Measurements from ENCODE around the gene HNRNPU. TPM values are rescaled to one million over a fixed set of nuclear protein-coding genes. Genes with fewer than 3 reads are reported as not detected.
A peak's percentile ranks its signal among the peaks of the same experiment; 100 is the strongest.

HNRNPU gene
- total RNA-seq, 1 donor from 2014 or later = 299 TPM

DNA sequence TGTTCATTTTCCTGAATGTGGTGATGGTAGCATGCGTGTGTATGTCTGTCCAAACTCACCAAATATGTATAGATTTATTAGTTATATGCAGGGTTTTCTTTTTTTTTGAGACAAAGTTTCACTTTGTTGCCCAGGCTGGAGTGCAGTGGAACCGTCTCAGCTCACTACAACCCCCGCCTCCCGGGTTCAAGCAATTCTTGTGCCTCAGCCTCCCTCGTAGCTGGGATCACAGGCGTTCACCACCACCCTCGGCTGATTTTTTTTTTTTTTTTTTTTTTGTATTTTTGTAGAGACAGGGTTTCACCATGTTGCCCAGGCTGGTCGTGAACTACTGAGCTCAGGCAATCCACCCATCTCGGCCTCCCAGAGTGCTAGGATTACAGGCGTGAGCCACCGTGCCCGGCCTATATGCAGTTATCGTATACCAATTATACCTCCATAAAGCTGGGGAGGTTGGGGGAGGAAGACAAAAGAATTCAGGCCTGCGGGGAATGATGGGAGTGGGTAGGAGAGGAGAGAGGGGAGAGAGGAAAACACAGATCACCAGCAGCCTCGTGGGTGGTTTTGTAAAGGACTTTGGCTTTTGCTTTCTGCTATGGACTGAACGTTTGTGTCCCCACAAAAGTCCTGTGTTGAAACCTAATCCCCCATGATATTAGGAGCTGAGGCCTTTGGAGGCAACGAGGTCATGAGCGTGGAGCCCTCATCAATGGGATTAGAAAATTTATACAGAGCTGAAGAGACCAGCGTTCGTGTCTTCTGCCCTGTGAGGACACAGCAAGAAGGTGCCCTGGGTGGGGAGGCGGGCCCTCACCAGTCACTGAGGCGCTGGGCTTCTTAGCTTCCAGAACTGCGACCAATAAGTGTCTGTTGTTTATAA, 4.4 kb upstream of the HNRNPU start:
- Mint-ChIP-seq H3K27ac (ENCODE audit: unreplicated experiment) (no peak overlapping the region), H3K4me1 (ENCODE audit: unreplicated experiment) (peaks cover 22% of the 10 kb centered on the region), H3K36me3 (ENCODE audit: unreplicated experiment) (no peaks in the 10 kb centered on the region), H3K4me3 (ENCODE audit: unreplicated experiment) (no peak overlapping the region), H3K9me3 (ENCODE audit: unreplicated experiment) (no peaks in the 10 kb centered on the region), H3K27me3 (ENCODE audit: unreplicated experiment) (no peaks in the 10 kb centered on the region)
- TF ChIP-seq, protein P1, sequence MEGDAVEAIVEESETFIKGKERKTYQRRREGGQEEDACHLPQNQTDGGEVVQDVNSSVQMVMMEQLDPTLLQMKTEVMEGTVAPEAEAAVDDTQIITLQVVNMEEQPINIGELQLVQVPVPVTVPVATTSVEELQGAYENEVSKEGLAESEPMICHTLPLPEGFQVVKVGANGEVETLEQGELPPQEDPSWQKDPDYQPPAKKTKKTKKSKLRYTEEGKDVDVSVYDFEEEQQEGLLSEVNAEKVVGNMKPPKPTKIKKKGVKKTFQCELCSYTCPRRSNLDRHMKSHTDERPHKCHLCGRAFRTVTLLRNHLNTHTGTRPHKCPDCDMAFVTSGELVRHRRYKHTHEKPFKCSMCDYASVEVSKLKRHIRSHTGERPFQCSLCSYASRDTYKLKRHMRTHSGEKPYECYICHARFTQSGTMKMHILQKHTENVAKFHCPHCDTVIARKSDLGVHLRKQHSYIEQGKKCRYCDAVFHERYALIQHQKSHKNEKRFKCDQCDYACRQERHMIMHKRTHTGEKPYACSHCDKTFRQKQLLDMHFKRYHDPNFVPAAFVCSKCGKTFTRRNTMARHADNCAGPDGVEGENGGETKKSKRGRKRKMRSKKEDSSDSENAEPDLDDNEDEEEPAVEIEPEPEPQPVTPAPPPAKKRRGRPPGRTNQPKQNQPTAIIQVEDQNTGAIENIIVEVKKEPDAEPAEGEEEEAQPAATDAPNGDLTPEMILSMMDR (IDR thresholded peaks at IDR 0.05) = no peak
- DNase-seq (ENCODE audit: extremely low spot score, unreplicated experiment) = no peak

DNA sequence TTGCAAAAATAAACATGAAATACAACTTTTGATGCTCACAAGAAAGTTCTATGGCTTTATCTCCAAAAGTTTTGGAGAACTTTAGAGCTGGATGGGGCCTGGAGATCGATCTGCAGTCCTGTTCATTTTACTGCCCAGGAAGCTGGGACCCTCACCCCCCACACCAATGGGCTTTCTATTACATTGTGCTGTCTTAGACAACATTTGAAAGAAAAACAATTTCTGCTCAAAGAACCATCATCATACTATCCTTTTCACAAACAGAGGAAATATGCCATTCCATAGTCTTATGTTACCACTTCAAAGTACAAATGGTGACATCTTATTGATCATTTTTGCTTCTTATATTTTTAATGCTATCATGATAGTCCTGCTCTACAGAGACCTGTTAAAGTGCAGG, 2.0 kb upstream of the HNRNPU start:
- no peak for DNase-seq (ENCODE audit: extremely low spot score, unreplicated experiment)
- Mint-ChIP-seq H3K4me1 (ENCODE audit: unreplicated experiment) (peaks cover 29% of the 10 kb centered on the region), H3K9me3 (ENCODE audit: unreplicated experiment) (no peaks in the 10 kb centered on the region), H3K36me3 (ENCODE audit: unreplicated experiment) (peaks cover 4% of the 10 kb centered on the region), H3K27me3 (ENCODE audit: unreplicated experiment) (no peaks in the 10 kb centered on the region), H3K27ac (ENCODE audit: unreplicated experiment) (peak overlapping the region; percentile 98), H3K4me3 (ENCODE audit: unreplicated experiment) (no peak overlapping the region)
- TF ChIP-seq, protein P1 (IDR thresholded peaks at IDR 0.05) = no peak

DNA sequence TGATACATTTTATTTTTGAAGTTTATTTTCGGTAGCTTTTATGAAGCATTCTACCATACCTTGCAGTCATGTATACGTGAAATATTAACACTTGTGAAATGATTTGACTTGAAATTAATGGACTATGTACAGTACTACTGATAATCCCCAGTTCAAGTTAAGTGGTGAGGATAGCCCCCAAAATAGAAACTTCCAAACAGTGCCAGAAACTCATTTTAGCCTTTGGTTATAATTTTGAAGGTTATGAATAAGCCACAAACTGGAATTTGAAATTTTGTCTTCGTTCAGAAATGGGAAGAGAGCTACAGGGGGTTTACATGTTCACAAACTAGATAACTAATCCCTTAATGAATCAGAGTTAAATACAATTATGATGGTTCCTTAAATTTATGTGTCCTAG, 1.5 kb upstream of the HNRNPU start:
- H3K27me3 Mint-ChIP-seq (ENCODE audit: unreplicated experiment) = no peaks in the 10 kb centered on the region
- TF ChIP-seq, protein P1 (IDR thresholded peaks at IDR 0.05) = no peak
- no peak overlapping the region for H3K4me3 Mint-ChIP-seq (ENCODE audit: unreplicated experiment)
- peaks cover 8% of the 10 kb centered on the region for H3K36me3 Mint-ChIP-seq (ENCODE audit: unreplicated experiment)
- DNase-seq (ENCODE audit: extremely low spot score, unreplicated experiment) = no peak
- H3K9me3 Mint-ChIP-seq (ENCODE audit: unreplicated experiment) = no peaks in the 10 kb centered on the region
- peaks cover 35% of the 10 kb centered on the region for H3K4me1 Mint-ChIP-seq (ENCODE audit: unreplicated experiment)
- H3K27ac Mint-ChIP-seq (ENCODE audit: unreplicated experiment) = peak overlapping the region; percentile 98

DNA sequence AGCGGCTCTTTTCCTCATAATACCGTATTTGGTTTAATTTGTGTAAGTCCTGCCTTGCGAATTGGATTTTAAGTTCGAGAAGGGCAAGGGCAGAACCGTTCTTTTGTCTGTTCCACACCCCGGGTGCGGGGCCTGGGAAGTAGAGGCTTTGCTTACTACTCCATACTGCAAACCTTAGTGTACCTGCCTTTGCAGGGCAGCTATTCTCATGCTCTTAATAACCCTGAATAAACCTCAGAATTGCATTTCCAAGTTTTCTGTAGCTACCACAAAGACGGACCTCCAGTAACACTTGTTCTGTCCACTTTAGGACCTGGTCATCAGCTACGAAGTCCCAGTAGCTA, 657 bp upstream of the HNRNPU start:
- H3K27me3 Mint-ChIP-seq (ENCODE audit: unreplicated experiment) = no peaks in the 10 kb centered on the region
- peaks cover 43% of the 10 kb centered on the region for H3K4me1 Mint-ChIP-seq (ENCODE audit: unreplicated experiment)
- H3K36me3 Mint-ChIP-seq (ENCODE audit: unreplicated experiment) = peaks cover 14% of the 10 kb centered on the region
- H3K27ac Mint-ChIP-seq (ENCODE audit: unreplicated experiment) = peak overlapping the region; percentile 98
- DNase-seq (ENCODE audit: extremely low spot score, unreplicated experiment) = no peak
- TF ChIP-seq, protein P1 (IDR thresholded peaks at IDR 0.05) = no peak
- H3K4me3 Mint-ChIP-seq (ENCODE audit: unreplicated experiment) = peak overlapping the region; percentile 90
- no peaks in the 10 kb centered on the region for H3K9me3 Mint-ChIP-seq (ENCODE audit: unreplicated experiment)

DNA sequence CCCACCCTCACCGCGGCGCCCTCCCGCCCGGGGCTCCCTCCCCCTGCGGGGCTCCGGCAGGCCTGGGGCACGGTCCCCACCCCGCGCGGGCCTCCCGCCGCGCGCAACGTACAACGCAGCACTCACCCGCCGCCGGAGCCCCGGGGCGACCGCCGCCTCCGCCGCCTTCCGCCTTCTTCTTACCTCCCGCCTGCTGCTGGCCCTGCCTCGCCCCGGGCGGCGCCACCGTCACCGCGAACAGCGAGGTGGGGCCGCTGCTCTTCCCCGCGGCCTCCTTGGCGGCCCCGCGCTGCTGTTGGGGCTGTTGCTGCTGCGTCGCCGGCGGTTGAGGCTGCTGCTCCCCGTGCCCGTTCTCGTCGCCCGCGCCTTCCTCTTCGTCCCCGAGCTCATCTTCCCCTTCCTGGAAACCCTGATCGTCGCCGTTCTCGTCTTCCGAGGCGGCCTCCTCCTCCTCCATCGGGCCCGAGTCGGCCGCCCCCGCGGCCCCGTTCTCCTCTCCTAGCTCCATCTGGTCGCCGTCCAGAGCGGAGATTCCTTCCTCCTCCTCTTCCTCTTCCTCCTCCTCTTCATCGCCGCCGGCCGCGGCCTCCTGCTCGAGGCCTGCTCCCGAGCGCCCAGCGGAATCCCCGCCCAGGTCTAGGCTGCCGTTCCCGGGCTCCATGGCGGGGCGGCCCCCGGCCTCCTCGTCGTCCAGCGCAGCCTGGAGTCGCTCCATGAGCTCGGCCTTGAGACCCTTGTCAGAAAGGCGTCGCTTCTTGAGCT, 671 bp downstream of the HNRNPU start:
- no peaks in the 10 kb centered on the region for H3K27me3 Mint-ChIP-seq (ENCODE audit: unreplicated experiment)
- peaks cover 23% of the 10 kb centered on the region for H3K36me3 Mint-ChIP-seq (ENCODE audit: unreplicated experiment)
- H3K4me3 Mint-ChIP-seq (ENCODE audit: unreplicated experiment) = peak overlapping the region; percentile 90
- TF ChIP-seq, protein P1 (IDR thresholded peaks at IDR 0.05) = no peak
- no peaks in the 10 kb centered on the region for H3K9me3 Mint-ChIP-seq (ENCODE audit: unreplicated experiment)
- peaks cover 54% of the 10 kb centered on the region for H3K4me1 Mint-ChIP-seq (ENCODE audit: unreplicated experiment)
- peak overlapping the region; percentile 98 for H3K27ac Mint-ChIP-seq (ENCODE audit: unreplicated experiment)
- DNase-seq (ENCODE audit: extremely low spot score, unreplicated experiment) = no peak

All from osteocyte (in vitro differentiated cells).